SHP77 treated with DMSO at 0.1 percent for 48 hours (cell line): Measurements from ENCODE around the gene GATA1.

ENCODE experiments used
- DNase-seq: peaks from one replicate; lab custom pipeline; 2025; lab: John Stamatoyannopoulos, UW

The GATA1 gene

GRCh38 chrX:48785540-48786214, 713 bp upstream of the GATA1 start:
- DNase-seq = no peak

GRCh38 chrX:48786825-48787504, 575 bp downstream of the GATA1 start:
- DNase-seq = no peak

- no peak for DNase-seq
These were observed 1.4 kb downstream of the GATA1 start for GRCh38 chrX:48787505-48788443.

DNA sequence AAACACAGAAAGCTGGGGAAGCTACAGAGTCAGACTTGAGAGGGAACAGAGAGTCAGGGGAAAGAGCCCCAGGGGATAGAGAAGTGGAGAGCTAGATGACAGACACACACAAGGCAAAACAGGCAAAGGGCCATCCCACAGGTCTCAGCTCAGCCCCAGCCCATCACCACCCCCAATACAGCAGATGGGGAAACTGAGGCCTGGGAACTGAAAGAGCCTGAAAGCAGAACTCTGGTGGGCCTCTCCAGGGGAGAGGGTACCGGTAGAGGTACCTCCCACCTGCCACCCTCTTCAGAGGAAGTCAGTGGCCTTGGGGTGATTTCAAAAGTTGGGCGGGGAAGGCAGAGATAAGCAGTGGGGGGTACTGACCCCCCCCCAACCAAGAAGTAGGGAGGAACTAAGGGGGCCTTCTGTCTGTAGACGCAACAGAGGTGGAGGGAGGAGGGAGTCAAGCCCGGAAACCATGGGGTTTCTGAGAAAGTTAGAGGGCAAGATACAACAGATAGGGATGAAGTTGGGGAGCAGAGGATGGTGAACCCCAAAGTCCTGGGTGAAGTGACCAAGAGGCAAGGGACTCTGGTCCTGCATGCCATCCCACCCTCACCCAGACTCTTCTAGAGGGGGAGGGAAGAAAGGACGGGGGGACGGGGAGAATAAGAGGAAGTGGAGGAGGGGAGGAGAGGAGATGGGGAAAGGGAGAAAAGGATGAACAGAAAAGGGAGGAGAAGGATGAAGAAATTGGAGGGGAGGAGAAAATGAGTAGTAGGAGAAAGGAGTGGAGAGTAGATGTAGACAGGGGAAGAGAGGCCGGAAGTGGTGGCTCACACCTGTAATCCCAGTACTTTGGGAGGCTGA, 3.2 kb downstream of the GATA1 start:
- DNase-seq = no peak

DNA sequence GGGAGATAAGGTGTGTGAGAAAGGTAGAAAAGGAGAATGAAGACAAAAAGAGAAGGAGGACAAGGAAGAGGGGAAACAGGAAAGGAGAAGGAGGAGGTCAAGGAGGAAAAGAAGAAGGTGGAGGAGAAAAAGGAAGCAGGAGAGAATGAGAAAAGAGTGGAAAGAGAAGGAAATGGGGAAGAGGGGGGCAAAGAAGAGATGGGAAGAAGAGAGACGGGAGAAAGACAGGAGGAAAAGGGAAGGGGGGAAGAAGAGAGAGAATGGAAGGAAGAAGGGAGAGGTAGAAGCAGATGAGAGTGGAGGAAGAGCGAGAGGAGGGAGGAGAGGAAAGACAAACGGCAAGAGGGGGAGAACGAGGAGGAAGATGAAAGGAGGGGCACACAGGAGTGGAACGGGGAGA, 4.1 kb downstream of the GATA1 start:
- DNase-seq = no peak

GRCh38 chrX:48791063-48791820, 4.9 kb downstream of the GATA1 start:
- no peak for DNase-seq

DNA sequence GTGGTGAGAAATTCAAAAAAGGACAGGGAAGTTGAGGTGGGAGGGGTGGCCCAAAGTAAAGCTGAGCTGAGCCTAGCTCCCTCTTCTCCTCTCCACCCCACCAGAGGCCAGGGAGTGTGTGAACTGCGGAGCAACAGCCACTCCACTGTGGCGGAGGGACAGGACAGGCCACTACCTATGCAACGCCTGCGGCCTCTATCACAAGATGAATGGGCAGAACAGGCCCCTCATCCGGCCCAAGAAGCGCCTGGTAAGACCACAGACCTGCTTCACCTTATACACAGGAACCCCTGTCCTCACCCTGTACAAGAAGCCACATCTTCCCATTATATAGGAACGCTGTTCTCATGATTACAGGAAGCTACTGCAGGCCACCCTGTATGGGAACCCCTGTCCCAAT, 5.8 kb downstream of the GATA1 start:
- DNase-seq = no peak

DNA sequence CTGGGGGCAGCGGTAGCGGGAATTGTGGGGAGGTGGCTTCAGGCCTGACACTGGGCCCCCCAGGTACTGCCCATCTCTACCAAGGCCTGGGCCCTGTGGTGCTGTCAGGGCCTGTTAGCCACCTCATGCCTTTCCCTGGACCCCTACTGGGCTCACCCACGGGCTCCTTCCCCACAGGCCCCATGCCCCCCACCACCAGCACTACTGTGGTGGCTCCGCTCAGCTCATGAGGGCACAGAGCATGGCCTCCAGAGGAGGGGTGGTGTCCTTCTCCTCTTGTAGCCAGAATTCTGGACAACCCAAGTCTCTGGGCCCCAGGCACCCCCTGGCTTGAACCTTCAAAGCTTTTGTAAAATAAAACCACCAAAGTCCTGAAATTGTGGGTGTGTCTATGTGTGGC, 7.5 kb downstream of the GATA1 start:
- DNase-seq = no peak

- DNase-seq = no peak
These were observed 8.0 kb downstream of the GATA1 start for GRCh38 chrX:48794340-48794910.

- DNase-seq = no peak
These were observed 8.6 kb downstream of the GATA1 start for GRCh38 chrX:48794911-48795515.

DNA sequence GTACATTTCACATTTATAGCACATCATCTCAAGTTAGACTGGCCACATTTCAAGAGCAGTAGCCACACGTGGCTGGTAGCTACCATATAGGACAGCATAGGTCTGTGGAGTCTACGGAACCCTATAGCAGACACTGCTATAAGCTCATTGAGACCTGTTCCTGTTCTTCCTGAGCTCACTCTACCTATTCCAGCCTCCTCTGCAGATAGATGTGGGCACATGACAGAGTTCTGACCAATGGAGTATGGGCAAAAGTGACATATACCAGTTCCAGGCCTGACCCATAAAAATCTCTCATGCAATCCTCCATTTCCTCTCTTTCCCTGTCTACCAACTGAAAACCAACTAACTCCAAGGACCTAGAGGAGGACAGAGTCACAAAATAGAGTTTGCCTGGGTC, 11.9 kb downstream of the GATA1 start:
- DNase-seq = no peak

DNA sequence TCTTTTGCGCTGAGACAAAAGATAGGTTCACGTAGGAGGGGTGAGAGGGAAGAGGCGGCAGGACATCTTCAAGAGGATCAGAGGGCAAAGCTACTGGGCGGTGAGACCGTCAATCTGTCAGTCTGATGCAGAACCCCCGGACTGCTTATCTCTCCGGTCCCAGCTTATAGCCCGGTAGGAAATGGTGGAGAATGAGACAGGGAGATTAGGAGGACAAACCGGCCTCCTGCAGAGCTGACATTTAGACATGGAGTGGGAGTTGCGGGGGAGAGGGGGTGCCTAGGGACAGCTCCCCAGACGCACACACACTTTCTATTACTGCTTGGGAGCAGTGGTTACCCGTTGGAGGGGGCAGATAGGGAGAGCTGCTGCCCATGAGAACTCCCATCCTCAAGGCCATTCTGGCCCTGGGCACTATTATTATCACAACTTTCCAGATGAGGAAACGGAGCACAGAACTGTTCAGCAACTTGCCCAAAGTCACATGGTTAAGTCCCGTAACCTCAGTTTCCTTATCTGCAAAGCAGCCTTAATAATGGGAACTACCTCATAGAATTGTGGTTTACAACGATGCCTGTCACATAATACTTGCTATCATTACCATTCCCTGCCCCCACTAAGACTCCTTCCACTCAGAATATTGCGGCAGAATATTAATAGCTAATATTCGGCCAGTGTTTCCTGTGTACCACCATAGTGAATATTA, 14.3 kb downstream of the GATA1 start:
- DNase-seq = no peak

- peak; percentile 94 for DNase-seq
These were observed 15.1 kb downstream of the GATA1 start, which contains the start of gene HDAC6 for GRCh38 chrX:48801280-48802088. Gene HDAC6, plus strand, starts transcription at chrX:48802067. Its CDS starts 626 bp downstream, at chrX:48802693.

DNA sequence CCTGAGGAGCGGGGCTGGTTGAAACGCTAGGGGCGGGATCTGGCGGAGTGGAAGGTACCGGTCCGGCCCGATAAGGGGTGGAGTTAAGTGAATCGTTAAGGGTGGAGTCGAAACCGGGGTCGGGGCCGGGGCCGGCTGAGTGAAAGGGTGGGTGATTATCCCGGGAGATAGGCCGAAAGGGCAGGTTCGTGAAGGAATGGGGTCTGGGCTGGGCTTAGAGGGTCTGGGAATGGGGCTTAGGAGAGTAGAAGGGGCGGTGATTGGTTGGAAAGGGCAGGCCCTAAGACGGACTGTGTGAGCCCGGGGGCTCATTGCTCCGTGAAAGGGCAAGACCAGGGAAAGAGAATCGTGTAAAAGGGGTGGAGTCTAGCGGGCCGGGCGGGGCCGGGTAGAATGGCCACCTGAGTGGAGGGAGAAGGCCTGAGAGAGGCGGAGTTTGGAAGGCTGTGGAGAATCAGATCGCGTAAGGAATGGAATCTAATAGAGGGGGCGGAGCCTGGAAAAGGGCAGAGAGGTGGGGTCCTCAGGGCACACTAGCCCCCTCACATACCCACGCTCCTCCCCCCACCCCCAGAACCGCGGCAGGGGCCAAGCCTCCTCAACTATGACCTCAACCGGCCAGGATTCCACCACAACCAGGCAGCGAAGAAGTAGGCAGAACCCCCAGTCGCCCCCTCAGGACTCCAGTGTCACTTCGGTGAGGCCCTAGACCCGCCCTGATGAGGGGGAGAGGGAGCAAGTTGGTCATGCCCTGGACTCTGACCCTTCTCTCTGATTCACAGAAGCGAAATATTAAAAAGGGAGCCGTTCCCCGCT, 15.9 kb downstream of the GATA1 start:
- peak; percentile 48 for DNase-seq

DNA sequence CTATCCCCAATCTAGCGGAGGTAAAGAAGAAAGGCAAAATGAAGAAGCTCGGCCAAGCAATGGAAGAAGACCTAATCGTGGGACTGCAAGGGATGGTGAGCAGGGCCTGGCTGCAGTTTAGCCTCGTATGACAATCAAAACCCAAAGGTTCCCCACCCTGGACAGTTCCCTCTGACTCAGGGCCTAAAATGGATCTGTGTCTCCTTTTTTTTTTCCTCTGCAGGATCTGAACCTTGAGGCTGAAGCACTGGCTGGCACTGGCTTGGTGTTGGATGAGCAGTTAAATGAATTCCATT, 16.5 kb downstream of the GATA1 start:
- DNase-seq = no peak

- no peak for DNase-seq
These were observed 19.7 kb downstream of the GATA1 start for GRCh38 chrX:48806081-48806480.

DNA sequence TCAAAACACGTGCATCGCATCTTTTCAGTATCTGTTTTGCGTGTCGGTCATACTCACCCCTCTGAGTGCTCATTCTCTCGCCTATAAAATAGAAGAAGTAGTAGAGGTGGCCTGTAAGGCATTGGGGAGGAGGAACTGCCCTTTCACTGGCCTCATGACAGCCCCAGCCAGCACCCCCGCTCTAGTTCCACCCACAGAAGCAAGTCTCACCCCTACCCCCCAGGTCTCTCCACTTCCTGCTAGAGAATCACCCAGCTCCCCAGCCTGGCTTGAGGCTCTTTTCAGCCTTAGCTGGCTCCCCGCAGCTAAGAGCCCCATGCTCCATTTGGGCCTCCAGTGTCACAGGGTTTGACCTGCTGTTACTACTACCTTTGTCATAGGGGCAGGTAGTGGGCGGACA, 27.3 kb downstream of the GATA1 start:
- DNase-seq = no peak

GRCh38 chrX:48814722-48815121, 28.3 kb downstream of the GATA1 start:
- no peak for DNase-seq
